H9 (cell line): ENCODE results near the gene SUPT3H. TPM values are rescaled to one million over a fixed set of nuclear protein-coding genes. Genes with fewer than 3 reads are reported as not detected.

ENCODE experiments used
- DNase-seq: peaks from one replicate; pipeline ENCODE4 v3.0.0-alpha.2; 2017
- H2AFZ ChIP-seq: one replicate; pipeline ENCODE4 v1.6.1; 2013; ENCODE audit warnings: mild to moderate bottlenecking, low read length, control low read depth, moderate library complexity
- H2AK5ac ChIP-seq: 2 replicates; pipeline ENCODE4 v1.6.1; 2013; ENCODE audit warnings: low read length, control low read depth, mixed read lengths; ENCODE audit not compliant: insufficient read length
- H2BK120ac ChIP-seq: one replicate; pipeline ENCODE4 v1.6.1; 2013; ENCODE audit warnings: low read depth, mild to moderate bottlenecking, low read length, control low read depth, inconsistent platforms; ENCODE audit not compliant: poor library complexity, severe bottlenecking
- H2BK12ac ChIP-seq: 2 replicates; pipeline ENCODE4 v1.6.1; 2013; ENCODE audit warnings: low read length, control low read depth, mixed read lengths, low read depth; ENCODE audit not compliant: insufficient read length
- H2BK15ac ChIP-seq: 2 replicates; pipeline ENCODE4 v1.6.1; 2013; ENCODE audit warnings: low read depth, low read length, control low read depth
- H2BK20ac ChIP-seq: one replicate; pipeline ENCODE4 v1.6.1; 2013; ENCODE audit warnings: low read depth, mild to moderate bottlenecking, low read length, control low read depth, inconsistent platforms; ENCODE audit not compliant: poor library complexity, severe bottlenecking
- H2BK5ac ChIP-seq: 2 replicates; pipeline ENCODE4 v1.6.1; 2013; ENCODE audit warnings: low read length, control low read depth, mixed read lengths; ENCODE audit not compliant: insufficient read length
- H3K14ac ChIP-seq: 2 replicates; pipeline ENCODE4 v1.6.1; 2013; ENCODE audit warnings: low read length, control low read depth; ENCODE audit not compliant: insufficient read depth
- H3K18ac ChIP-seq: 2 replicates; pipeline ENCODE4 v1.6.1; 2013; ENCODE audit warnings: low read depth, mild to moderate bottlenecking, mixed read lengths, low read length, control low read depth; ENCODE audit not compliant: insufficient read length
- H3K23ac ChIP-seq: 2 replicates; pipeline ENCODE4 v1.6.1; 2013; ENCODE audit warnings: low read length, control low read depth, mixed read lengths, low read depth; ENCODE audit not compliant: insufficient read length
- H3K23me2 ChIP-seq: 2 replicates; pipeline ENCODE4 v1.6.1; 2013; ENCODE audit warnings: low read depth, mild to moderate bottlenecking, mixed read lengths, low read length, control low read depth; ENCODE audit not compliant: insufficient read length, poor library complexity, severe bottlenecking
- H3K27ac ChIP-seq: 2 replicates; pipeline ENCODE4 v1.5.1; 2013; ENCODE audit warnings: low read length, control low read depth, mixed read lengths, low read depth; ENCODE audit not compliant: insufficient read length
- H3K27me3 ChIP-seq: 2 replicates; pipeline ENCODE4 v1.6.1; 2013; ENCODE audit warnings: low read length, control low read depth, inconsistent platforms; ENCODE audit not compliant: insufficient read depth
- H3K4ac ChIP-seq: 2 replicates; pipeline ENCODE4 v1.6.1; 2013; ENCODE audit warnings: low read depth, mild to moderate bottlenecking, control low read depth, inconsistent platforms, low read length, moderate library complexity
- H3K4me1 ChIP-seq: 2 replicates; pipeline ENCODE4 v1.6.1; 2013; ENCODE audit warnings: low read length, control low read depth, inconsistent platforms; ENCODE audit not compliant: insufficient read depth
- H3K4me2 ChIP-seq: 2 replicates; pipeline ENCODE4 v1.6.1; 2013; ENCODE audit warnings: low read length, control low read depth, mixed read lengths; ENCODE audit not compliant: insufficient read length, insufficient read depth
- H3K56ac ChIP-seq: 2 replicates; pipeline ENCODE4 v1.6.1; 2013; ENCODE audit warnings: low read depth, mild to moderate bottlenecking, mixed read lengths, low read length, control low read depth; ENCODE audit not compliant: insufficient read length
- H3K79me1 ChIP-seq: 2 replicates; pipeline ENCODE4 v1.6.1; 2013; ENCODE audit warnings: low read depth, mild to moderate bottlenecking, moderate library complexity, low read length, control low read depth, inconsistent platforms; ENCODE audit not compliant: insufficient read depth, poor library complexity, severe bottlenecking
- H3K79me2 ChIP-seq: 2 replicates; pipeline ENCODE4 v1.6.1; 2013; ENCODE audit warnings: low read length, control low read depth, inconsistent platforms; ENCODE audit not compliant: insufficient read depth
- H3K9ac ChIP-seq: 2 replicates; pipeline ENCODE4 v1.6.1; 2013; ENCODE audit warnings: low read length, control low read depth, mixed read lengths; ENCODE audit not compliant: insufficient read length; ENCODE audit errors: extremely low read depth
- H3K9me3 ChIP-seq: one replicate; pipeline ENCODE4 v1.6.1; 2013; ENCODE audit warnings: low read depth, low read length, inconsistent platforms; ENCODE audit not compliant: control insufficient read depth
- H3T11ph ChIP-seq: one replicate; pipeline ENCODE4 v1.6.1; 2013; ENCODE audit warnings: mild to moderate bottlenecking, low read length, control low read depth, inconsistent platforms
- H4K20me1 ChIP-seq: one replicate; pipeline ENCODE4 v1.6.1; 2013; ENCODE audit not compliant: control insufficient read depth, insufficient read length, insufficient read depth
- H4K5ac ChIP-seq: 2 replicates; pipeline ENCODE4 v1.6.1; 2013; ENCODE audit warnings: low read depth, mild to moderate bottlenecking, mixed read lengths, low read length, control low read depth; ENCODE audit not compliant: insufficient read length
- H4K8ac ChIP-seq: replicated peaks from 2 replicates; pipeline ENCODE4 v1.6.1; 2013; ENCODE audit warnings: low read length, control low read depth, mixed read lengths, low read depth; ENCODE audit not compliant: insufficient read length
- H4K91ac ChIP-seq: 2 replicates; pipeline ENCODE4 v1.6.1; 2013; ENCODE audit warnings: low read depth, mild to moderate bottlenecking, moderate library complexity, mixed read lengths, low read length, control low read depth; ENCODE audit not compliant: insufficient read length
- H3K27ac Mint-ChIP-seq, 3 experiments: 2 replicates in 2 of 3; 3 replicates in 1 of 3; pipeline ENCODE4 v1.8.0; 2020 to 2021; ENCODE audit warnings: mixed read lengths in 3 of 3, mild to moderate bottlenecking in 1 of 3, moderate library complexity in 1 of 3
- H3K27me3 Mint-ChIP-seq: 2 replicates; pipeline ENCODE4 v1.8.0; 2021; ENCODE audit warnings: low read depth, mild to moderate bottlenecking, moderate library complexity, mixed read lengths
- H3K36me3 Mint-ChIP-seq, 3 experiments: 2 replicates in 2 of 3; 3 replicates in 1 of 3; pipeline ENCODE4 v1.8.0; 2020 to 2021; ENCODE audit warnings: low read depth in 3 of 3, mixed read lengths in 3 of 3; ENCODE audit not compliant: insufficient read depth in 1 of 3
- H3K4me1 Mint-ChIP-seq, 2 experiments: 2 replicates each; pipeline ENCODE4 v1.8.0; 2020; ENCODE audit warnings: mixed read lengths in 2 of 2
- H3K4me3 Mint-ChIP-seq, 2 experiments: 2 replicates in 1 of 2; 3 replicates in 1 of 2; pipeline ENCODE4 v1.8.0; 2020 to 2021; ENCODE audit warnings: mild to moderate bottlenecking in 2 of 2, mixed read lengths in 2 of 2, moderate library complexity in 1 of 2
- H3K9me3 Mint-ChIP-seq, 2 experiments: 2 replicates in 1 of 2; 3 replicates in 1 of 2; pipeline ENCODE4 v1.8.0; 2020; ENCODE audit warnings: mild to moderate bottlenecking in 2 of 2, mixed read lengths in 2 of 2, moderate library complexity in 1 of 2
- CTCF ChIP-seq: fragments of 200-600 bp; sonication (generic); conservative IDR thresholded peaks from 3 replicates; pipeline ENCODE4 v1.8.0; 2021; ENCODE audit warnings: antibody characterized with exemption, mild to moderate bottlenecking
- WGBS: extraction: QIAGEN DNeasy Blood & Tissue Kit; methylation state at CpG from one replicate; pipeline ENCODE4 v1.1.7; 2013; ENCODE audit warnings: missing lambda C conversion rate, low lambda C conversion rate, mixed read lengths; ENCODE audit not compliant: insufficient read length; ENCODE audit errors: extremely low coverage; 5-methylcytosine and 5-hydroxymethylcytosine counted together
- total RNA-seq: library from RNA; stranded (reverse); gene quantifications from 2 replicates; pipeline ENCODE4 v1.2.1, GENCODE V29; 2021

The SUPT3H gene
- total RNA-seq, 1 experiment from 2014 or later, result 22.5 TPM

DNA sequence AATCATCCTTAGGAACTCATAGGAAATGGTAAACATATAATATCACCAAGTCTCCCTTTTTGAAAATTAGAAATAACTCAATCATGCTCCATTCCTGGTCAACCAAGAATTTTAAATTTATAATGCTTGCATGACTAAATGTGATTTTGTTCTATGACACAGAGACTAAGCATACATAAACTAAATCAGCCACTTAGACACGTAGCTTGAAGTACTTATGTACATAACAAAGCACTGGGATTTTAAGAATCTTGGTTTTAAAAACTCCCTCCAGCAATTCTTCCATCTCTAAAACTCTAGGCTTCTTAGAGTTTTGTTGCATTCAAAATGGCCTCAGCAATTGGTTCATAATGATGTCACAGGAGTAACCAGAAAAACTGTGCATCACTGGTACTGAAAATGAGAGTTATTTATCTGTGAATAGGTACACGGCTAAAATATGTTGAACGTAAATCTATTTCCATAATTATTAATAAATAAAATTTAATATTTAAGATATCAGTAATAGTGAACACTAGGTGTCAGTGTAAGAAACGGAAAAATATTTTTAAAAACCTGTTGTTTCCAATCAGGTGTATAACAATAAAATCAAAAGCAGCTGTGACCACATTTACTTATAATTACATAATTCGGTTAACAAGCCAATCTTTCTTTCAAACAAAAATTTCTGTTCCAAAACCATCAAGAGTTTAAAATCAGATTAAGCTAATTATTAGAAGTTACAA is 291.2 kb downstream of the SUPT3H start:
- WGBS, result no CpG with 5 or more reads among the region's 5 CpGs
- DNase-seq, result no peak
- Histone ChIP-seq H4K91ac (no peak overlapping the region), H2BK12ac (no peak overlapping the region), H4K5ac (no peak overlapping the region), H3K23me2 (no peaks in the 10 kb centered on the region), H3K4me1 (no peaks in the 10 kb centered on the region), H2BK15ac (no peak overlapping the region), H2BK120ac (no peak overlapping the region), H3K23ac (no peak overlapping the region), H3K79me1 (no peaks in the 10 kb centered on the region), H2AK5ac (no peak overlapping the region), H2BK20ac (no peak overlapping the region), H2AFZ (no peak overlapping the region), H4K20me1 (no peaks in the 10 kb centered on the region), H4K8ac (no peak overlapping the region), H3K14ac (no peak overlapping the region), H3K4me2 (no peak overlapping the region), H3K4ac (no peak overlapping the region), H3K18ac (no peak overlapping the region), H3K9me3 (no peaks in the 10 kb centered on the region), H2BK5ac (no peak overlapping the region), H3K27me3 (no peaks in the 10 kb centered on the region), H3K27ac (no peak overlapping the region), H3K9ac (no peak overlapping the region), H3T11ph (no peak overlapping the region), H3K79me2 (no peaks in the 10 kb centered on the region), H3K56ac (no peak overlapping the region)
- Mint-ChIP-seq H3K4me1 (no peaks in the 10 kb centered on the region), H3K27ac (no peak overlapping the region), H3K27me3 (no peaks in the 10 kb centered on the region), H3K36me3 (no peaks in the 10 kb centered on the region), H3K4me3 (no peak overlapping the region), H3K9me3 (no peaks in the 10 kb centered on the region)
- no peak for TF ChIP-seq CTCF
